HFF-Myc (cell line): ENCODE results near the gene ZNF471.
A peak's percentile ranks its signal among the peaks of the same experiment; 100 is the strongest.

Experiments
- DNase-seq: peaks from one replicate; pipeline ENCODE4 v3.0.0-alpha.2; 2011; ENCODE audit warnings: low read depth; ENCODE audit errors: extremely low read depth
- H3K4me3 ChIP-seq: replicated peaks from 2 replicates; pipeline ENCODE4 v1.5.1; 2011; ENCODE audit warnings: low read depth, mild to moderate bottlenecking, control low read depth, low read length
- TF ChIP-seq, protein P1 (sequence below): IDR thresholded peaks from 2 replicates; pipeline ENCODE4 v1.5.1; 2012; ENCODE audit warnings: mild to moderate bottlenecking, low read depth, low read length, control low read depth; ENCODE audit errors: missing control alignments

Gene ZNF471

DNA sequence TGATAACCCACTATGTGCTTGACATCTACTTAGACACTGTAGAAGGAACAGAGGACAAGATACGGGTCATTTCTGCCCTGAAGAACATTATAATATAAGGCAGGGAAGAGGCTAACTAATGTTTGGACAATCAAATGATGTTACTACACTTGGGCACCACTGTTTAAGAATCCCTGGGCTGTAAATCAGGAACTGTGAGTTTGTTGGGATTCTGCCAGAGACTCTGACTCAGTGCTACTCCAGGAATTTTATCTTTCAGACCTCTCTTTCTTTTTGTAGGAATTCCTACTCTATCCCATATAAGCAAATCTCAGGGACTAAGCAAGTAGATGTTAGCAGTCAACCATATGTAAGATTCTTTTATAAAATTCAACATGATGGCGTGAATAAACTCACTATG is 3.1 kb upstream of the ZNF471 start:
- TF ChIP-seq, protein P1, sequence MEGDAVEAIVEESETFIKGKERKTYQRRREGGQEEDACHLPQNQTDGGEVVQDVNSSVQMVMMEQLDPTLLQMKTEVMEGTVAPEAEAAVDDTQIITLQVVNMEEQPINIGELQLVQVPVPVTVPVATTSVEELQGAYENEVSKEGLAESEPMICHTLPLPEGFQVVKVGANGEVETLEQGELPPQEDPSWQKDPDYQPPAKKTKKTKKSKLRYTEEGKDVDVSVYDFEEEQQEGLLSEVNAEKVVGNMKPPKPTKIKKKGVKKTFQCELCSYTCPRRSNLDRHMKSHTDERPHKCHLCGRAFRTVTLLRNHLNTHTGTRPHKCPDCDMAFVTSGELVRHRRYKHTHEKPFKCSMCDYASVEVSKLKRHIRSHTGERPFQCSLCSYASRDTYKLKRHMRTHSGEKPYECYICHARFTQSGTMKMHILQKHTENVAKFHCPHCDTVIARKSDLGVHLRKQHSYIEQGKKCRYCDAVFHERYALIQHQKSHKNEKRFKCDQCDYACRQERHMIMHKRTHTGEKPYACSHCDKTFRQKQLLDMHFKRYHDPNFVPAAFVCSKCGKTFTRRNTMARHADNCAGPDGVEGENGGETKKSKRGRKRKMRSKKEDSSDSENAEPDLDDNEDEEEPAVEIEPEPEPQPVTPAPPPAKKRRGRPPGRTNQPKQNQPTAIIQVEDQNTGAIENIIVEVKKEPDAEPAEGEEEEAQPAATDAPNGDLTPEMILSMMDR, result no peak

GRCh38 chr19:56508290-56508778 is 679 bp downstream of the ZNF471 start:
- DNase-seq, result peak; percentile 2
- peak overlapping the region; percentile 48 for H3K4me3 ChIP-seq
- TF ChIP-seq, protein P1, result no peak

More for the DNA sequence above, 3.1 kb upstream of the ZNF471 start:
- no peak for DNase-seq
- H3K4me3 ChIP-seq, result no peak overlapping the region

GRCh38 chr19:56525214-56525860 is 17.7 kb downstream of the ZNF471 start:
- TF ChIP-seq, protein P1, result no peak
- H3K4me3 ChIP-seq, result no peak overlapping the region
- DNase-seq, result no peak

DNA sequence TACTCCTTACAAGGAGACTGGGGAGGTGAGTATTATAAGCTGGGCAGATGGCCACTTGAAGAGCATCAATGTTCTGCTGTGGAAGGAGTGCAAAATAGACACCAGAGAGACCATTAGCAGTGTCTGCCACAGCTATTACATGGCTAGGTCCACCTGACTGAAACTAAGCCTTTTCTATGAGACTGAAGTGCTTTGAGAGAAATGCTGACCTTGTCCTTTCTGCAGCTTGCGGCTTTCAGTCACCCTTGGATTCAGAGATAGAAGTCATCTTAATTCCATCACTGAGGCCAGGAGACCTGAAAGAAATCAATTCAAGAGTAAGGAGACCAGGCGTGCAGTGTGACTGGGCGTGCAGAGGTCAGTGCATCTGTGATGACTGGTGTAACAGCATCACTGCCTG is 29.8 kb downstream of the ZNF471 start:
- H3K4me3 ChIP-seq, result no peak overlapping the region; the same call in 1 of the 2 replicates

GRCh38 chr19:56538254-56538760 is 30.7 kb downstream of the ZNF471 start:
- peak overlapping the region; percentile 52 for H3K4me3 ChIP-seq
- peak; percentile 46 for DNase-seq
- TF ChIP-seq, protein P1, result no peak

More for the DNA sequence above, 29.8 kb downstream of the ZNF471 start:
- no peak for DNase-seq
- TF ChIP-seq, protein P1, result no peak

DNA sequence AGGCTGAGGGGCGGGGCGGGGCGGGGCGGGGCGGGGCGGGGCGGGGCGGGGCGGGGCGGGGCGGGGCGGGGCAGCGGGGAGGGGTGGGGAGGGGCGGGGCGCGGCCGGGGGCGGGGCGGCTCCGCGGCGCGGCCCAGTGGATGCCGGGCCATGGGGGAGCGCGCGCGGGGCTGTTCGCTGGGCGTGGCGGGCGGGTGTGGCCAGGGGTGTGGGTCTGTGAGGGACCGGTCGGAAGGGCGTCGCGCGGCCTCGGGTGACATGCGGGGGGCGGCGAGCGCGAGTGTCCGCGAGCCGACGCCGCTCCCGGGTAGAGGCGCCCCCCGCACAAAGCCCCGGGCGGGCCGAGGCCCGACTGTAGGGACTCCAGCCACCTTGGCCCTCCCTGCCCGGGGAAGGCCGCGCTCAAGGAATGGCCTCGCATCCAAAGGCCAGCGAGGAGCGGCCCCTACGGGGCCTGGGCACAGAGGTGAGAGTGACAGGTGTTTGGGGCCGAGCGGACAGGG is 31.2 kb downstream of the ZNF471 start, which contains the start of gene ZFP28:
TSS of gene ZFP28 (plus strand) at position 188 of the 503 bp plus-strand sequence. CDS start at position 259, 71 bp downstream.
- no peak for DNase-seq
- H3K4me3 ChIP-seq, result peak within 1 kb of the TSS; percentile 55
- TF ChIP-seq, protein P1, result no peak

- DNase-seq, result no peak
- H3K4me3 ChIP-seq, result no peak overlapping the region
- TF ChIP-seq, protein P1, result no peak
These were observed 36.1 kb downstream of the ZNF471 start for GRCh38 chr19:56543776-56544175.
